ENCODE results near the gene MDM2. TPM values are rescaled to one million over a fixed set of nuclear protein-coding genes. Genes with fewer than 3 reads are reported as not detected.

Gene MDM2
- total and polyA plus RNA-seq, 2 of the 13 experiments (the other 11 are each of a cell fraction or from before 2014, with no cell fraction given), result 29.3 to 314 TPM

GRCh38 chr12:68804657-68805591 lies 3.1 kb upstream of the MDM2 start (continued):
- no peak for TF ChIP-seq LRRFIP1 (CRISPR knock-in tag; conservative IDR thresholded peaks at IDR 0.05)
- TF ChIP-seq ZBTB42 (CRISPR knock-in tag; IDR thresholded peaks at IDR 0.05), result 0 out of 2 replicates have a peak, but pooled peaks have one; percentile 67
- TF ChIP-seq ZNF556 (CRISPR knock-in tag; IDR thresholded peaks at IDR 0.05; ENCODE audit: borderline replicate concordance), result peak; percentile 68; the same call in 1 of the 2 replicates
- peak; percentile 80; the same call in 1 of the 2 replicates for TF ChIP-seq ZC3H13 (CRISPR knock-in tag; IDR thresholded peaks at IDR 0.05)
- no peak for TF ChIP-seq E2F2 (CRISPR knock-in tag; IDR thresholded peaks at IDR 0.05; ENCODE audit: borderline replicate concordance)
- no peak for TF ChIP-seq ZBTB21 (CRISPR knock-in tag; IDR thresholded peaks at IDR 0.05)
- TF ChIP-seq HNF1A (IDR thresholded peaks at IDR 0.05; ENCODE audit: low read depth), result 0 out of 2 replicates have a peak, but pooled peaks have one; percentile 34
- peak; percentile 80 for TF ChIP-seq HNF1A (CRISPR knock-in tag; IDR thresholded peaks at IDR 0.05; ENCODE audit: borderline replicate concordance)
- TF ChIP-seq NR2F2 (IDR thresholded peaks at IDR 0.05; ENCODE audit: borderline replicate concordance, low read depth), result 0 out of 2 replicates have a peak, but pooled peaks have one; percentile 29
- TF ChIP-seq TRIM22 (IDR thresholded peaks at IDR 0.05), result no peak
- TF ChIP-seq ARID5B (CRISPR knock-in tag; IDR thresholded peaks at IDR 0.05), result peak; percentile 87
- TF ChIP-seq CREBL2 (CRISPR knock-in tag; IDR thresholded peaks at IDR 0.05; ENCODE audit: borderline replicate concordance), result no peak
- TF ChIP-seq KDM5A (IDR thresholded peaks at IDR 0.05; ENCODE audit: borderline replicate concordance, low read length), result no peak

Data from HepG2 (cell line).